Activated CD8-positive, alpha-beta memory T cell treated with anti-CD3 and anti-CD28 coated beads, Interleukin-2, amount 10 ng/mL, durations not matched to agents 7 days and 5 days (primary cell): Measurements from ENCODE around the gene KCND3. TPM values are rescaled to one million over a fixed set of nuclear protein-coding genes. Genes with fewer than 3 reads are reported as not detected.

Experiments
- ATAC-seq: fragments of 150-1000 bp; cut with Tn5 transposase; one replicate; pipeline ENCODE4 v1.10.0; 2021; ENCODE audit warnings: moderate library complexity
- CTCF ChIA-PET: fragments of 350-600 bp; sonication (Branson Sonifier 250); formaldehyde crosslinking; loops from one replicate; lab custom pipeline; 2021; ENCODE audit warnings: antibody characterized with exemption; lab: Charles Lee
- DNase-seq: peaks from one replicate; pipeline ENCODE4 v3.0.0-alpha.2; 2020
- H3K27ac Mint-ChIP-seq: one replicate; pipeline ENCODE4 v1.8.0; 2021; ENCODE audit warnings: mild to moderate bottlenecking, mixed read lengths
- H3K27me3 Mint-ChIP-seq: one replicate; pipeline ENCODE4 v1.8.0; 2021; ENCODE audit warnings: mixed read lengths
- H3K36me3 Mint-ChIP-seq: one replicate; pipeline ENCODE4 v1.8.0; 2021; ENCODE audit warnings: mild to moderate bottlenecking, mixed read lengths
- H3K4me1 Mint-ChIP-seq: one replicate; pipeline ENCODE4 v1.8.0; 2021; ENCODE audit warnings: mixed read lengths
- H3K4me3 Mint-ChIP-seq: one replicate; pipeline ENCODE4 v1.8.0; 2021; ENCODE audit warnings: mild to moderate bottlenecking, moderate library complexity, mixed read lengths
- H3K9me3 Mint-ChIP-seq: one replicate; pipeline ENCODE4 v1.8.0; 2022; ENCODE audit warnings: low read depth, mixed read lengths
- total RNA-seq, 2 experiments: library from RNA; stranded (reverse); gene quantifications; one replicate each; pipeline ENCODE4 v1.2.3, GENCODE V29; 2021

Gene KCND3
- total RNA-seq, 2 experiments from 2014 or later, result not detected

GRCh38 chr1:111981090-111981489 is 8.4 kb downstream of the KCND3 start:
- Mint-ChIP-seq H3K27me3 (peaks cover 26% of the 10 kb centered on the region), H3K9me3 (no peaks in the 10 kb centered on the region), H3K4me1 (no peaks in the 10 kb centered on the region), H3K27ac (no peak overlapping the region), H3K4me3 (no peak overlapping the region), H3K36me3 (no peaks in the 10 kb centered on the region)
- DNase-seq, result no peak
- CTCF ChIA-PET, result no interaction called here
- no peak for ATAC-seq

DNA sequence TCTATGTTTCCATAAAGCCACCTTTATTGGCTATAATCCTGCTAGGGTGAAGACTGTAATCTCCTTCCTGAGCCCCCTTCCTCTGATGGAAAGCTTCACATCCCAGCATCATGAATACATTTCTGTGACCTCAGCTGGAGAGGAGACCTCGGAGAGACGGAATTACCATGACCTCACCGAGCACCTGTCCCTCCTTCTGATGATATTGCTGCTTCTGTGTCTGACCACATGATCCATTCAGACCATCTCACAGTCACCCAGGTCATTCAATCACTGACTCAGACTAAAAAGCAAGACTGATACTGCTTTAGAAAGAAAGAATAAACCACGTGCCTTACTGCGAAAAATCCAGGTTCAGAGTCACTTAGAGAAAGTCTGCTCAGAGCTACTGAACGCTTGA is 8.8 kb downstream of the KCND3 start:
- CTCF ChIA-PET, result no interaction called here
- no peak for ATAC-seq
- Mint-ChIP-seq H3K4me1 (no peaks in the 10 kb centered on the region), H3K27me3 (peaks cover 24% of the 10 kb centered on the region), H3K36me3 (no peaks in the 10 kb centered on the region), H3K4me3 (no peak overlapping the region), H3K27ac (no peak overlapping the region), H3K9me3 (no peaks in the 10 kb centered on the region)
- DNase-seq, result no peak

DNA sequence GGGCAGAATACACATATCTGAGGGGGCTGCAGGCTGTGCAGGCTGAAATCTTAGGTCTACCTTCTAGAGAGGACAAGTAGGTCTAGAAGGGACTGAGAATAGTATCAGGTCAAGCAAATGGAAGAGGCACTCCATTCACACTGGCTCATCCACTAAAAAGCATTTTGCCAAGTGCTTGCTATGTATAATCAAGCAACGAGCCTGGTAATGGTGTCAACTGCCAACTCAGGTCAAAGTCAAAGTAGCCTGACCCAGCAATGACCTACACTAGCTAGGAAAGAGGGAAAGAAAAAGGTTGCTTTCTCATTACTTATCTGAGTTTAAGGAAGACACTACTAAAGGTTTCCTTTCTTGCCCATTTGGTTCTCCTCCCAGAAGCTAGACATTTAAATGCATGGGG is 10.8 kb downstream of the KCND3 start:
- DNase-seq, result no peak
- no peak for ATAC-seq
- Mint-ChIP-seq H3K27ac (no peak overlapping the region), H3K4me3 (no peak overlapping the region), H3K4me1 (no peaks in the 10 kb centered on the region), H3K36me3 (no peaks in the 10 kb centered on the region), H3K9me3 (no peaks in the 10 kb centered on the region), H3K27me3 (peaks cover 24% of the 10 kb centered on the region)
- CTCF ChIA-PET, result no interaction called here

- Mint-ChIP-seq H3K36me3 (no peaks in the 10 kb centered on the region), H3K27ac (no peak overlapping the region), H3K4me3 (no peak overlapping the region), H3K4me1 (no peaks in the 10 kb centered on the region), H3K9me3 (no peaks in the 10 kb centered on the region), H3K27me3 (peaks cover 32% of the 10 kb centered on the region)
- ATAC-seq (no peak), DNase-seq (no peak)
- CTCF ChIA-PET, result no interaction called here
These were observed 12.1 kb downstream of the KCND3 start for GRCh38 chr1:111977378-111977777.

- peaks cover 33% of the 10 kb centered on the region for H3K27me3 Mint-ChIP-seq
These were observed 12.6 kb downstream of the KCND3 start for GRCh38 chr1:111976842-111977241.

GRCh38 chr1:111976332-111976731 is 13.1 kb downstream of the KCND3 start:
- Mint-ChIP-seq H3K9me3 (no peaks in the 10 kb centered on the region), H3K4me1 (no peaks in the 10 kb centered on the region), H3K4me3 (no peak overlapping the region), H3K27me3 (peaks cover 38% of the 10 kb centered on the region), H3K36me3 (no peaks in the 10 kb centered on the region), H3K27ac (no peak overlapping the region)
- DNase-seq, result no peak
- no peak for ATAC-seq
- CTCF ChIA-PET, result no interaction called here

More at GRCh38 chr1:111976842-111977241, 12.6 kb downstream of the KCND3 start:
- Mint-ChIP-seq H3K4me1 (no peaks in the 10 kb centered on the region), H3K9me3 (no peaks in the 10 kb centered on the region), H3K4me3 (no peak overlapping the region), H3K27ac (no peak overlapping the region), H3K36me3 (no peaks in the 10 kb centered on the region)
- ATAC-seq (no peak), DNase-seq (no peak)
- CTCF ChIA-PET, result no interaction called here

GRCh38 chr1:111973150-111973790 is 16.2 kb downstream of the KCND3 start:
- DNase-seq (no peak), ATAC-seq (no peak)
- CTCF ChIA-PET, result no interaction called here
- Mint-ChIP-seq H3K27me3 (peaks cover 57% of the 10 kb centered on the region), H3K36me3 (no peaks in the 10 kb centered on the region), H3K9me3 (no peaks in the 10 kb centered on the region), H3K27ac (no peak overlapping the region), H3K4me3 (no peak overlapping the region), H3K4me1 (no peaks in the 10 kb centered on the region)

DNA sequence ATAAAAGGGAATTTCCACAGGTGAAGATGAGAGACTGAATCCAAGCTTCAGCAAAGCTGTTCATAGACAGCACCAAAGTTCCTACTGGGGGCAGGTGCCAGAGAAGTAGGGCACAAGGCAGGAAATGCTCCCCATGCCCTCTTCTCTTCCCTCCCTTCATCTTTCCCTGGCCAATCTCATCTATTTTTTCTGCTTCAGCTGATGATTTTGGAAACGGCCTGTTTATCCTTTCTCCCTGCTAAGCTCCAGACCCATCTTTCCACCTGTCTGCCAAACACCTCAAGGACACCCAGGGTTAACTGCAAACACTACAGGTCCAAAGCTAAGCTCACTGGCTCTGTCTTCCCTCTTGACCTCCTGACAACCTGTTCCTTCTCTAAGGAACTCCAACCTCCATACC is 18.1 kb downstream of the KCND3 start:
- no peaks in the 10 kb centered on the region for H3K4me1 Mint-ChIP-seq
- H3K36me3 Mint-ChIP-seq, result no peaks in the 10 kb centered on the region
- no peak overlapping the region for H3K4me3 Mint-ChIP-seq
- H3K27ac Mint-ChIP-seq, result no peak overlapping the region
- no peaks in the 10 kb centered on the region for H3K9me3 Mint-ChIP-seq
- no peak for DNase-seq
- no peak for ATAC-seq
- CTCF ChIA-PET, result no interaction called here
- H3K27me3 Mint-ChIP-seq, result peaks cover 50% of the 10 kb centered on the region

GRCh38 chr1:111968511-111968910 is 21.0 kb downstream of the KCND3 start:
- Mint-ChIP-seq H3K4me3 (no peak overlapping the region), H3K4me1 (no peaks in the 10 kb centered on the region), H3K9me3 (no peaks in the 10 kb centered on the region), H3K27ac (no peak overlapping the region), H3K36me3 (no peaks in the 10 kb centered on the region), H3K27me3 (peaks cover 62% of the 10 kb centered on the region)
- no peak for ATAC-seq
- no peak for DNase-seq
- CTCF ChIA-PET, result no interaction called here

DNA sequence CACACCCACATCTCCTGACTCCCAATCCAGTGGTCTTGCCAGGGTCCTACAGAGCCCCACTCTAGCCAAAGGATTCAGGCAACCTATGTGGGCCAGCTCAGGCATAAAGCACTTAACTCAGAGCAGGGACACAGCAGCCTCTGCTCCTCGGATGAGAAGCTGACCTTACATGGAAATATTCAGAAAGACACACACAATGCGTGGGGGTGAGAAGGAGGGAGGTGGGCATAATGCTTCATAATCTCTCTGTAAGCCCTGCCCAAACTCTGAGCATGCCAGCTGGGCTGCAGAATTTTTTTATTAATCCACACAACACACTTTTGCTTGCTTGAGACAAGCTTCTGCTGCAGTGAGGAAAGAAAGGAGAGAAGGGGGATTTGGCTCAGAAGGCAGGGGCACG is 21.6 kb downstream of the KCND3 start:
- no peak overlapping the region for H3K27ac Mint-ChIP-seq
- H3K4me1 Mint-ChIP-seq, result no peaks in the 10 kb centered on the region
- no peak for ATAC-seq

DNA sequence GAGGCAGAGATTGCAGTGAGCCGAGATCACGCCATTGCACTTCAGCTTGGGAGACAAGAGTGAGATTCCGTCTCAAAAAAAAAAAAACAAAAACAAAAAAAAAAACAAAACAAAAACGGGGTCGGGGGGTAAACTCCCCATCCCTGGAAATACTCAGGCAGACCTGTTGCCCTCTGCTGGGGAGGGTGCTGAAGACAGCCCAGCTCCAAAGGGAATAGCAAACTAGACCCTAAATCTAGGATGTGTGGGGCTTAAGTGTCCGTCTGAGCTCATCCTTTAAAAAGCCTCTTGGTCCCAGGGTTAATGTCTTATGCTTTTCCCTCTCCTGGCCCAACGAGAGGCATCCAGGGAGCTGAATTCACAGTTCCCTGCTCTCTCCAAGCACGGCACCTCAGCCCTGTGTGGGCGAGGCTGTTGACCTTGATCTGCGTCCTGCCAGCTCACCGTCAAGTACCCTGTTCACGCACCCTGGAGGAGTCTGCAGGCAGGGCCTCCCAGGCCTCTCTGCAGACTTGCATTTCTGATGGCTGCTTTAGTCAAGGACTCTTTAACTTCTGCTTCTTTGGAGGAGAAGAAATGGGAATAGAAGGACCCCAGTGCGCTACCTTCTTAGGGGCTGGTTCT is 22.3 kb downstream of the KCND3 start:
- no peak for DNase-seq
- H3K4me1 Mint-ChIP-seq, result no peaks in the 10 kb centered on the region
- H3K4me3 Mint-ChIP-seq, result no peak overlapping the region
- H3K9me3 Mint-ChIP-seq, result no peaks in the 10 kb centered on the region
- no peaks in the 10 kb centered on the region for H3K36me3 Mint-ChIP-seq
- H3K27ac Mint-ChIP-seq, result no peak overlapping the region
- CTCF ChIA-PET, result no interaction called here
- peaks cover 62% of the 10 kb centered on the region for H3K27me3 Mint-ChIP-seq
- no peak for ATAC-seq

More for the DNA sequence above, 21.6 kb downstream of the KCND3 start:
- Mint-ChIP-seq H3K4me3 (no peak overlapping the region), H3K36me3 (no peaks in the 10 kb centered on the region), H3K9me3 (no peaks in the 10 kb centered on the region), H3K27me3 (peaks cover 63% of the 10 kb centered on the region)
- DNase-seq, result no peak
- CTCF ChIA-PET, result no interaction called here

DNA sequence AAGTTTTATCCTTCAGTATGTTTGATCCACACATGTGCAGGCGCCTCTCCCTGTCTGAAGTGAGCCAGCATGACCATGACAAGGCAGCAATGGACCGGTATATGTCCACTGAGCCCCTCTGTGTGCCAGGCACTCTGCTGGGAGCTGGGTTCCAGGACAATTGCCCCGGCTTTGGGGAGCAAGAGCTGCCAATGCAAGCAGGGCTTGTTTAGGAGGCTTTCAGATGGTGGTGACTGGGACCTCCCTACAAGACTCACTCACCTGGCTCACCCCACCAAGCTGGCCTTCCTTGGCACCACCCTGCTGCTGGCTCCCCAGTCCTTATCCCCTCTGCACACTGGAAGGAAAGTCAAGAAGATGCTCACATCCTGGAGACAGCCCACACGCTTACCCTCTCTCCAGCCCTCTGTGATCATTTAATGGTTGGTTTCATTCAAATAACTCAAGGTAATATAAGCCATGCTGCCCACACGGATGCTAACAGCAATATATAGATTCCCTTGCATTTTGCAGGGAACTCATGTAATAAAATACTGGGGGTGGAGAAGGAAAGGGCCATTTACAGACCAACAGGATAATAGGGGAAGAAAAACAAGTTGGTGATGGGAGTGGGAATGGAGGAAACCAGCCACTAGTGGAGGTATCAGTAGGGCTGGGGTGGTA is 23.6 kb downstream of the KCND3 start:
- Mint-ChIP-seq H3K36me3 (no peaks in the 10 kb centered on the region), H3K4me3 (no peak overlapping the region), H3K27ac (no peak overlapping the region), H3K9me3 (no peaks in the 10 kb centered on the region), H3K27me3 (peaks cover 56% of the 10 kb centered on the region), H3K4me1 (no peaks in the 10 kb centered on the region)
- DNase-seq, result no peak
- ATAC-seq, result no peak
- CTCF ChIA-PET, result no interaction called here

- no peak overlapping the region for H3K27ac Mint-ChIP-seq
- ATAC-seq (no peak), DNase-seq (no peak)
- H3K27me3 Mint-ChIP-seq, result peaks cover 54% of the 10 kb centered on the region
- no peaks in the 10 kb centered on the region for H3K4me1 Mint-ChIP-seq
- no peak overlapping the region for H3K4me3 Mint-ChIP-seq
- H3K9me3 Mint-ChIP-seq, result no peaks in the 10 kb centered on the region
- CTCF ChIA-PET, result no interaction called here
- no peaks in the 10 kb centered on the region for H3K36me3 Mint-ChIP-seq
These were observed 25.3 kb downstream of the KCND3 start for GRCh38 chr1:111963985-111964738.
